Measurements from ENCODE around the gene TSPYL1. TPM values are rescaled to one million over a fixed set of nuclear protein-coding genes. Genes with fewer than 3 reads are reported as not detected.

The TSPYL1 gene
- total RNA-seq, 1 experiment from 2014 or later = 70.3 TPM

DNA sequence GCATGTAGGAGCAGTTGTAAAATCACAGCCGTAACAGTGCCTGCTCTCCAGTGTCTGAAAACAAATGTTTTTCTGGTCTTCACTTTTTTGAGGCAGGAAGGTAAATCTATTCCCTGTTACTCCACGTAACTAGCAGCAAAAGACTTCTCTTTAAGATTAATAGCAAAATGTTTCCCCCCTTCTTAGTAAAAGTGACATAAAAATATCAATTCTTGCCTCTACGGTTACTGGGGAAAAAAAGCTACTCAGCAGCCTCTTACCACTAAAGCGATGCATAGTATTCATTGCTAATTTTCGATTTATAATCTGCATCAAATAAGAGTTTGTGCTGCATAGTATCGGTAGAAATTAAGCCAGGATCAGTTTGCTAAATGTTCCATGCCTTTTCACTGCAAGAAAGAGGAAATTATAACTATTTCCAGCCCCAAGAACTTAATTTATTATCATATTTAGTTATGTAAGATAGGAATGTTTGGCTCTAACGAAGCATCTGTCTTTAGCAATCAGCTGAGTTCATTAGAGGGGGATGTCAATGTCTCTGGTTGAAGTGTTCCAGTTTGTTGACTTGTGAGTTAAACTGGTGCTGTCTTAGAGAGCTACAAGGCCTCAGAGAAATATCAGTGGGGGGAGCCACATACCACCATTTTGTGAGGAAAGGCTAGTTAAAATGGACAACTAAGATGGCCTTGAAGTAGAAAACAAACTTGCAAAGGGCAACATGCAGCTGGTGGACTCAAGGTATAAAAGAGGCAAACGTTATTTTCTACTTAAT lies 617 bp upstream of the TSPYL1 start:
- Histone ChIP-seq H3K4me2 (ENCODE audit: low read length) (peak overlapping the region; percentile 88), H3K27me3 (ENCODE audit: insufficient read depth, low read length) (no peaks in the 10 kb centered on the region), H2AFZ (ENCODE audit: low read depth, low read length, poor library complexity, severe bottlenecking) (peak overlapping the region; percentile 87), H4K20me1 (ENCODE audit: insufficient read depth) (no peaks in the 10 kb centered on the region), H3K9me3 (ENCODE audit: control insufficient read depth in 1 of 2, insufficient read depth in 1 of 2, low read depth in 1 of 2, low read length in 2 of 2) (no peaks in the 10 kb centered on the region), H3K4me3 (replicated peaks in 1 of 2; ENCODE audit: low read depth in 1 of 2, low read length in 2 of 2) (peak overlapping the region; percentile 92 to 95), H3K4me1 (ENCODE audit: control insufficient read depth in 1 of 2, insufficient read depth in 2 of 2, low read length in 2 of 2) (peaks cover 6 to 17% of the 10 kb centered on the region in 2 experiments), H3K36me3 (ENCODE audit: control insufficient read depth in 1 of 2, insufficient read depth in 2 of 2, low read length in 2 of 2) (peaks cover 0 to 12% of the 10 kb centered on the region in 2 experiments; a peak in 2 of 4 replicates), H3K79me2 (ENCODE audit: insufficient read depth, low read length) (peaks cover 40% of the 10 kb centered on the region), H3K9me2 (ENCODE audit: insufficient read depth) (no peaks in the 10 kb centered on the region), H3K9ac (ENCODE audit: low read length) (peak overlapping the region; percentile 93), H3K27ac (ENCODE audit: low read depth, low read length) (peak overlapping the region; percentile 85; the same call in 1 of the 2 replicates)
- no peak for ATAC-seq
- ChIA-PET POLR2A (interaction anchor here (0.7 to 1.5 kb wide), 4 partner anchors 7 to 291 kb away, joined by 3 to 4 read pairs (median 3); partner anchors contain the start of genes RWDD1 and TSPYL4), RAD21 (ENCODE audit: low non-redundant PET in 1 of 2, low total read pairs in 2 of 2, uncharacterized antibody in 2 of 2, unreplicated experiment in 2 of 2) (no interaction called here), CTCF (interaction anchor here (1.0 to 1.8 kb wide), 3 partner anchors 7 to 283 kb away, joined by 3 to 12 read pairs (median 3); no protein-coding TSS in a partner anchor)
- intact Hi-C loops (cut with micrococcal nuclease) = no loop called here
- BruUV-seq (replicated peaks) = TSS peak; percentile 72
- TF ChIP-seq POLR2AphosphoS5 (IDR thresholded peaks at IDR 0.05; ENCODE audit: low read depth, low read length) (no peak), YY1 (IDR thresholded peaks at IDR 0.05; ENCODE audit: extremely low read depth, insufficient replicate concordance, low read depth, low read length) (peak; percentile 70)
- no peak for DNase-seq (ENCODE audit: low read depth, low spot score)

- no peaks in the 10 kb centered on the region for H3K9me2 ChIP-seq (ENCODE audit: insufficient read depth)
- DNase-seq (ENCODE audit: low read depth, low spot score) (no peak), ATAC-seq (no peak)
- H3K4me2 ChIP-seq (ENCODE audit: low read length) = peak overlapping the region; percentile 88
- no peaks in the 10 kb centered on the region for H3K27me3 ChIP-seq (ENCODE audit: insufficient read depth, low read length)
- no TSS peak for BruUV-seq (replicated peaks)
- RAD21 ChIA-PET (ENCODE audit: low non-redundant PET in 1 of 2, low total read pairs in 2 of 2, uncharacterized antibody in 2 of 2, unreplicated experiment in 2 of 2) = no interaction called here
- no peak overlapping the region for H2AFZ ChIP-seq (ENCODE audit: low read depth, low read length, poor library complexity, severe bottlenecking)
- peaks cover 45% of the 10 kb centered on the region for H3K79me2 ChIP-seq (ENCODE audit: insufficient read depth, low read length)
- H3K4me3 ChIP-seq (replicated peaks in 1 of 2; ENCODE audit: low read depth in 1 of 2, low read length in 2 of 2) = peak overlapping the region; percentile 92 to 95
- no peaks in the 10 kb centered on the region for H4K20me1 ChIP-seq (ENCODE audit: insufficient read depth)
- peak overlapping the region; percentile 85 for H3K27ac ChIP-seq (ENCODE audit: low read depth, low read length)
- CTCF ChIA-PET = interaction anchor here (1.2 to 1.8 kb wide), 2 partner anchors 10 to 284 kb away, joined by 3 to 12 read pairs; no protein-coding TSS in a partner anchor
- H3K36me3 ChIP-seq (ENCODE audit: control insufficient read depth in 1 of 2, insufficient read depth in 2 of 2, low read length in 2 of 2) = peaks cover 0 to 12% of the 10 kb centered on the region in 2 experiments; a peak in 2 of 4 replicates
- peaks cover 6 to 17% of the 10 kb centered on the region in 2 experiments for H3K4me1 ChIP-seq (ENCODE audit: control insufficient read depth in 1 of 2, insufficient read depth in 2 of 2, low read length in 2 of 2)
- intact Hi-C loops (cut with micrococcal nuclease) = no loop called here
- POLR2A ChIA-PET = interaction anchor here (1.5 kb wide), 1 partner anchor 25 kb away, joined by 3 read pairs; the partner anchor contains the start of gene TSPYL4
- H3K9me3 ChIP-seq (ENCODE audit: control insufficient read depth in 1 of 2, insufficient read depth in 1 of 2, low read depth in 1 of 2, low read length in 2 of 2) = no peaks in the 10 kb centered on the region
- H3K9ac ChIP-seq (ENCODE audit: low read length) = peak overlapping the region; percentile 93
- TF ChIP-seq EZH2phosphoT487 (IDR thresholded peaks at IDR 0.05; ENCODE audit: borderline replicate concordance) (no peak), RAD21 (IDR thresholded peaks at IDR 0.05; ENCODE audit: low read depth) (no peak), SIN3A (IDR thresholded peaks at IDR 0.05; ENCODE audit: low read depth) (no peak), TCF7L2 (IDR thresholded peaks at IDR 0.05; ENCODE audit: borderline replicate concordance, extremely low read depth, insufficient read depth, insufficient read length) (no peak), ATF3 (IDR thresholded peaks at IDR 0.05) (no peak), CEBPB (IDR thresholded peaks at IDR 0.05; ENCODE audit: low read depth) (no peak), ZNF274 (IDR thresholded peaks at IDR 0.05; ENCODE audit: low read depth, low read length) (no peak), YY1 (IDR thresholded peaks at IDR 0.05; ENCODE audit: extremely low read depth, insufficient replicate concordance, low read depth, low read length) (no peak), ZFX (IDR thresholded peaks at IDR 0.05) (no peak), JUND (IDR thresholded peaks at IDR 0.05) (no peak), EZH2 (IDR thresholded peaks at IDR 0.05) (no peak)
- TF ChIP-seq, protein P1, sequence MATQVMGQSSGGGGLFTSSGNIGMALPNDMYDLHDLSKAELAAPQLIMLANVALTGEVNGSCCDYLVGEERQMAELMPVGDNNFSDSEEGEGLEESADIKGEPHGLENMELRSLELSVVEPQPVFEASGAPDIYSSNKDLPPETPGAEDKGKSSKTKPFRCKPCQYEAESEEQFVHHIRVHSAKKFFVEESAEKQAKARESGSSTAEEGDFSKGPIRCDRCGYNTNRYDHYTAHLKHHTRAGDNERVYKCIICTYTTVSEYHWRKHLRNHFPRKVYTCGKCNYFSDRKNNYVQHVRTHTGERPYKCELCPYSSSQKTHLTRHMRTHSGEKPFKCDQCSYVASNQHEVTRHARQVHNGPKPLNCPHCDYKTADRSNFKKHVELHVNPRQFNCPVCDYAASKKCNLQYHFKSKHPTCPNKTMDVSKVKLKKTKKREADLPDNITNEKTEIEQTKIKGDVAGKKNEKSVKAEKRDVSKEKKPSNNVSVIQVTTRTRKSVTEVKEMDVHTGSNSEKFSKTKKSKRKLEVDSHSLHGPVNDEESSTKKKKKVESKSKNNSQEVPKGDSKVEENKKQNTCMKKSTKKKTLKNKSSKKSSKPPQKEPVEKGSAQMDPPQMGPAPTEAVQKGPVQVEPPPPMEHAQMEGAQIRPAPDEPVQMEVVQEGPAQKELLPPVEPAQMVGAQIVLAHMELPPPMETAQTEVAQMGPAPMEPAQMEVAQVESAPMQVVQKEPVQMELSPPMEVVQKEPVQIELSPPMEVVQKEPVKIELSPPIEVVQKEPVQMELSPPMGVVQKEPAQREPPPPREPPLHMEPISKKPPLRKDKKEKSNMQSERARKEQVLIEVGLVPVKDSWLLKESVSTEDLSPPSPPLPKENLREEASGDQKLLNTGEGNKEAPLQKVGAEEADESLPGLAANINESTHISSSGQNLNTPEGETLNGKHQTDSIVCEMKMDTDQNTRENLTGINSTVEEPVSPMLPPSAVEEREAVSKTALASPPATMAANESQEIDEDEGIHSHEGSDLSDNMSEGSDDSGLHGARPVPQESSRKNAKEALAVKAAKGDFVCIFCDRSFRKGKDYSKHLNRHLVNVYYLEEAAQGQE (IDR thresholded peaks at IDR 0.05; ENCODE audit: low read depth) = no peak
- TF ChIP-seq, protein P2, sequence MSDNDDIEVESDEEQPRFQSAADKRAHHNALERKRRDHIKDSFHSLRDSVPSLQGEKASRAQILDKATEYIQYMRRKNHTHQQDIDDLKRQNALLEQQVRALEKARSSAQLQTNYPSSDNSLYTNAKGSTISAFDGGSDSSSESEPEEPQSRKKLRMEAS (IDR thresholded peaks at IDR 0.05) = no peak; the same call in 1 of the 2 replicates
Observed at GRCh38 chr6:116278854-116279231, 887 bp downstream of the TSPYL1 start.
